ENCODE results near the gene LPXN. TPM values are rescaled to one million over a fixed set of nuclear protein-coding genes. Genes with fewer than 3 reads are reported as not detected.

Gene LPXN
- total and polyA plus RNA-seq, 8 donors = 5.3 to 18.7 (median 5.9) TPM; not detected in 1

GRCh38 chr11:58596621-58597020, 21.0 kb upstream of the LPXN start:
- WGBS, 5 donors = 92 to 96% (median 93%) methylated on average over 3 of the region's 3 CpGs
- Histone ChIP-seq H3K36me3 (peaks cover 0 to 30% (median 2%) of the 10 kb centered on the region in 4 donors), H3K9me3 (no peaks in the 10 kb centered on the region), H3K4me3 (no peak overlapping the region), H3K4me1 (peaks cover 0 to 68% (median 30%) of the 10 kb centered on the region in 4 donors), H3K27me3 (no peaks in the 10 kb centered on the region), H3K27ac (no peak overlapping the region)
- intact Hi-C loops (cut with DNase I; ENCODE audit: low total_unique reads) = no loop called here
- DNase-seq = no peak
- no peak for TF ChIP-seq EP300 (IDR thresholded peaks at IDR 0.05)
- no peak for TF ChIP-seq CTCF (IDR thresholded peaks at IDR 0.05)
- no peak for TF ChIP-seq POLR2A (IDR thresholded peaks at IDR 0.05)
- TF ChIP-seq POLR2AphosphoS5 (IDR thresholded peaks at IDR 0.05) = no peak

DNA sequence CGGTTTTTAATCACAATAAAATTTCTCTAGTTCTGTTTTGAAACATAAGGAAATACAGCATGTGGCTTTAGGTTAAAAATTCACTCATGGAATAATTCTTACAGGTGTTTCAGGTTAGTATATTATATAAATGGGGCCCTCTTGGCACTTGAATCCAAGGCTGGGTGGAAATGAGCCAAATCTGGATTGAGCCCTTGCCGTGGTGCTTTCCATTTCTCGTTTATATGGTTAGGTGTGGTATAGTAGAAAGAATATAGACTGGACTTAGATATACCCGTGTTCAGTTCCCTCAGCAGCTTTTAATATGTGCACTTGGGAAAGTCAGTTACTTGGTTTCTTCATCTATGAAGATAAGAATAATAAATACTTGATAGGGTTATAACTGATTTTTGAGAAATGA, 19.2 kb upstream of the LPXN start:
- WGBS, 5 donors = 41 to 54% (median 49%) methylated on average over 4 of the region's 4 CpGs
- Histone ChIP-seq H3K4me1 (peaks cover 0 to 56% (median 22%) of the 10 kb centered on the region in 4 donors), H3K9me3 (no peaks in the 10 kb centered on the region), H3K27ac (no peak overlapping the region), H3K36me3 (peaks cover 0 to 30% (median 2%) of the 10 kb centered on the region in 4 donors), H3K4me3 (no peak overlapping the region), H3K27me3 (no peaks in the 10 kb centered on the region)
- no peak for DNase-seq
- TF ChIP-seq POLR2A (IDR thresholded peaks at IDR 0.05) (no peak), EP300 (IDR thresholded peaks at IDR 0.05) (no peak), POLR2AphosphoS5 (IDR thresholded peaks at IDR 0.05) (no peak), CTCF (IDR thresholded peaks at IDR 0.05) (no peak)
- intact Hi-C loops (cut with DNase I; ENCODE audit: low total_unique reads) = no loop called here

DNA sequence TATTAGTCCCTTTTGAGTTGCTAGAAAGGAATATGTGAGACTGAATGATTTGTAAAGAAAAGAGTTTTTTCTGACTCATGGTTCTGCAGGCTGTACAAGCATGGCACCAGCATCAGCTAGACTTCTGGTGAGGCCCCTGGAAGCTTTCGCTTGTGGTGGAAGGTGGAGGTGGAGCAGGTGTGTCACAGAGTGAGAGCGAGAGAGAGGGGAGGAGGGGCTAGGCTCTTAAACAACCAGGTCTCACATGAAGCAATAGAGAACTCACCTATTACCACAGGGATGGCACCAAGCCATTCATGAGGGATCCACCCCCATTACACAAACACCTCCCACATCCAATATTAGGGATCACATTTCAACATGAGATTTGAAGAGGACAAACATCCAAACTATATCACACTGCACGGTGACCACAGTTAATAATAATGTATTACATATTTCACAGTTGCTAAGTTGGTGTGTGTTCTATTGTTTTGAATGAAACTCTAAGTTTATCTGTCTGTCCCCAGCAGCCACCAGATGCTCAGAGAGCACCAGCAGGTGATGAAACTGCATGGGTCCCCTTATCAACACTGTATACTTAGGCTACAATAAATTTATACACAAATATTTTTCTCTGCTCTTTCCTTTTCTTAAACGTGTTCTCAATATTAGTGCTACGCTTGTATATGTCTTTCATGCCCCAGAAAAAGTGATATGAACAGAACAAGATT, 17.3 kb upstream of the LPXN start:
- intact Hi-C loops (cut with DNase I; ENCODE audit: low total_unique reads) = no loop called here
- Histone ChIP-seq H3K27me3 (no peaks in the 10 kb centered on the region), H3K4me3 (no peak overlapping the region), H3K9me3 (no peaks in the 10 kb centered on the region), H3K36me3 (peaks cover 0 to 26% (median 8%) of the 10 kb centered on the region in 4 donors), H3K27ac (no peak overlapping the region), H3K4me1 (peaks cover 0 to 51% (median 27%) of the 10 kb centered on the region in 4 donors)
- TF ChIP-seq POLR2AphosphoS5 (IDR thresholded peaks at IDR 0.05) (no peak), POLR2A (IDR thresholded peaks at IDR 0.05) (no peak), EP300 (IDR thresholded peaks at IDR 0.05) (no peak), CTCF (IDR thresholded peaks at IDR 0.05) (no peak)
- DNase-seq = peak in 1 of 2 donors; percentile 16
- 70 to 73% (median 70%) methylated on average over 5 of the region's 5 CpGs for WGBS, 5 donors

DNA sequence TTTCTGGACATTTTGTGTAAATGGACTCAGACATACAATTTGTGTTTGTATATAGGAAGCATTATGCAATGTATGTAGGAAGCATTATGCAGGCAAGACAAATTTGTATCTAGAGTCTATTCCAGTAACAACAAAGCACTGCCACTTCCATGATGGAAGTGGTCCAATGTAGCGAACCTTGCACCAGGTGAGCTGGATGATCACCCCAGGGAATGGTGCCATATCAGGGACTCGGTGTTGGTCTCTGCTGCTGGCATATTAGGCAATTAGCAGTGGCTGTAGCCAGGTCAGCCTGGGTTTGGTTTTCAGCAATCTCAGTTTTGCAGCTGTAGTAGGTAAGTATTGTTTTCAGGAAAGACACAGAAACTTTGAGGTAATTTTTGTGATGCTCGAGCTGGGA, 16.0 kb upstream of the LPXN start:
- TF ChIP-seq EP300 (IDR thresholded peaks at IDR 0.05) (no peak), POLR2A (IDR thresholded peaks at IDR 0.05) (no peak), CTCF (IDR thresholded peaks at IDR 0.05) (no peak), POLR2AphosphoS5 (IDR thresholded peaks at IDR 0.05) (no peak)
- Histone ChIP-seq H3K4me3 (no peak overlapping the region), H3K27ac (no peak overlapping the region), H3K36me3 (peaks cover 0 to 26% (median 11%) of the 10 kb centered on the region in 4 donors), H3K27me3 (no peaks in the 10 kb centered on the region), H3K4me1 (peaks cover 0 to 49% (median 25%) of the 10 kb centered on the region in 4 donors), H3K9me3 (no peaks in the 10 kb centered on the region)
- WGBS, 5 donors = 84 to 93% (median 91%) methylated on average over 3 of the region's 3 CpGs
- no peak for DNase-seq
- intact Hi-C loops (cut with DNase I; ENCODE audit: low total_unique reads) = no loop called here

Data from stomach (tissue), 9 donors.